ENCODE data around the gene NSA2. TPM values are rescaled to one million over a fixed set of nuclear protein-coding genes. Genes with fewer than 3 reads are reported as not detected.

Gene NSA2
- total and polyA plus RNA-seq, 2 of the 13 experiments (the other 11 are each of a cell fraction or from before 2014, with no cell fraction given): 33.0 to 101 TPM

DNA sequence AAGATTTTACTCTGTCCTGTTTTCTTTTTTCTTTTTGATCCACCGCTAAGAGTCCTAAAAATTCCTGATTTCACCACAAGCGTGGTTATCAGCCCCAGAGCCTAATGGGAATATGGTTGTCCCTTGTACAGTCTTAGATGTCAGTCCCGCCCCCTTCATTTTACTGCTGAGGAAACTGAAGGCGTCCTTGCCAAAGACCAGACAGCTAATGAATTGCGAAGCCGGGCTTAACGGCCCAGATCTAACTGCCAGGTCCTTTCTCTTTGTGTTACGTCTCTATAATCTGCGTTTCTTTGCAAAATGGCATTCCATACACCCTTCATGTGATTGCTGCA, 497 bp downstream of the NSA2 start:
- intact Hi-C loops (cut with micrococcal nuclease; ENCODE audit: unreplicated experiment) (loop anchor here (5.0 kb wide), 1 partner anchor 150 kb away; no protein-coding TSS in a partner anchor), in situ Hi-C loops (cut with HindIII; ENCODE audit: extremely low pct_ligation_motif_present, low pct_unique_long_range_greater_than_20kb) (loop anchor here (5.0 kb wide), 1 partner anchor 150 kb away; no protein-coding TSS in a partner anchor)
- peak overlapping the region; percentile 87 to 94 (median 93) for H3K4me3 ChIP-seq (replicated peaks in 1 of 3; ENCODE audit: insufficient read depth in 1 of 3, low read depth in 2 of 3, low read length in 3 of 3)
- ATAC-seq (peak; percentile 52), DNase-seq (ENCODE audit: low spot score) (peak; percentile 16), FAIRE-seq (no peak)
- no peaks in the 10 kb centered on the region for H3K9me3 ChIP-seq (ENCODE audit: low read length)
- peak overlapping the region; percentile 91 for H3K4me2 ChIP-seq (ENCODE audit: low read depth, low read length)
- ChIA-PET POLR2A (interaction anchor here (1.0 to 1.5 kb wide), 2 partner anchors 8 to 109 kb away, joined by 3 read pairs; no protein-coding TSS in a partner anchor), CTCF (ENCODE audit: low intra/inter-chr PET ratio, low total read pairs) (interaction anchor here (4.0 kb wide), 1 partner anchor 152 kb away, joined by 14 read pairs; no protein-coding TSS in a partner anchor)
- peaks cover 1 to 27% of the 10 kb centered on the region in 2 experiments; a peak in 4 of 5 replicates for H3K36me3 ChIP-seq (replicated peaks in 1 of 2; ENCODE audit: control insufficient read depth in 1 of 2, insufficient read depth in 2 of 2, low read length in 2 of 2)
- BruUV-seq (replicated peaks): TSS peak; percentile 77
- H4K20me1 ChIP-seq (ENCODE audit: insufficient read depth, low read length): no peaks in the 10 kb centered on the region
- H3K4me1 ChIP-seq (ENCODE audit: insufficient read depth, low read length): peaks cover 30% of the 10 kb centered on the region
- whole genome bisulfite sequencing (ENCODE audit: low lambda C conversion rate): 0% methylated on average over 9 of the region's 9 CpGs
- no peaks in the 10 kb centered on the region; a peak in 1 of 5 replicates for H3K27me3 ChIP-seq (ENCODE audit: control insufficient read depth in 1 of 2, insufficient read depth in 2 of 2, low read length in 2 of 2)
- peak overlapping the region; percentile 83 for H3K9ac ChIP-seq (ENCODE audit: insufficient read depth, low read depth, low read length)
- H3K27ac ChIP-seq (ENCODE audit: extremely low read length, insufficient read depth, low read length): peak overlapping the region; percentile 69
- H2AFZ ChIP-seq (ENCODE audit: low read length): no peak overlapping the region
- peaks cover 49% of the 10 kb centered on the region for H3K79me2 ChIP-seq (ENCODE audit: insufficient read depth, low read length)
- TF ChIP-seq, protein P1, sequence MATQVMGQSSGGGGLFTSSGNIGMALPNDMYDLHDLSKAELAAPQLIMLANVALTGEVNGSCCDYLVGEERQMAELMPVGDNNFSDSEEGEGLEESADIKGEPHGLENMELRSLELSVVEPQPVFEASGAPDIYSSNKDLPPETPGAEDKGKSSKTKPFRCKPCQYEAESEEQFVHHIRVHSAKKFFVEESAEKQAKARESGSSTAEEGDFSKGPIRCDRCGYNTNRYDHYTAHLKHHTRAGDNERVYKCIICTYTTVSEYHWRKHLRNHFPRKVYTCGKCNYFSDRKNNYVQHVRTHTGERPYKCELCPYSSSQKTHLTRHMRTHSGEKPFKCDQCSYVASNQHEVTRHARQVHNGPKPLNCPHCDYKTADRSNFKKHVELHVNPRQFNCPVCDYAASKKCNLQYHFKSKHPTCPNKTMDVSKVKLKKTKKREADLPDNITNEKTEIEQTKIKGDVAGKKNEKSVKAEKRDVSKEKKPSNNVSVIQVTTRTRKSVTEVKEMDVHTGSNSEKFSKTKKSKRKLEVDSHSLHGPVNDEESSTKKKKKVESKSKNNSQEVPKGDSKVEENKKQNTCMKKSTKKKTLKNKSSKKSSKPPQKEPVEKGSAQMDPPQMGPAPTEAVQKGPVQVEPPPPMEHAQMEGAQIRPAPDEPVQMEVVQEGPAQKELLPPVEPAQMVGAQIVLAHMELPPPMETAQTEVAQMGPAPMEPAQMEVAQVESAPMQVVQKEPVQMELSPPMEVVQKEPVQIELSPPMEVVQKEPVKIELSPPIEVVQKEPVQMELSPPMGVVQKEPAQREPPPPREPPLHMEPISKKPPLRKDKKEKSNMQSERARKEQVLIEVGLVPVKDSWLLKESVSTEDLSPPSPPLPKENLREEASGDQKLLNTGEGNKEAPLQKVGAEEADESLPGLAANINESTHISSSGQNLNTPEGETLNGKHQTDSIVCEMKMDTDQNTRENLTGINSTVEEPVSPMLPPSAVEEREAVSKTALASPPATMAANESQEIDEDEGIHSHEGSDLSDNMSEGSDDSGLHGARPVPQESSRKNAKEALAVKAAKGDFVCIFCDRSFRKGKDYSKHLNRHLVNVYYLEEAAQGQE (IDR thresholded peaks at IDR 0.05; ENCODE audit: borderline replicate concordance in 1 of 2, low read depth in 1 of 2, low read length in 2 of 2): no peak
- TF ChIP-seq MTF2 (CRISPR knock-in tag; IDR thresholded peaks at IDR 0.05; ENCODE audit: borderline replicate concordance) (no peak), ZNF761 (CRISPR knock-in tag; conservative IDR thresholded peaks at IDR 0.05) (no peak), AHR (CRISPR knock-in tag; IDR thresholded peaks at IDR 0.05) (no peak), ZNF331 (CRISPR knock-in tag; IDR thresholded peaks at IDR 0.05) (no peak), SRF (IDR thresholded peaks at IDR 0.05; ENCODE audit: low read depth, low read length) (no peak), SMYD3 (CRISPR knock-in tag; IDR thresholded peaks at IDR 0.05) (no peak), SNAPC5 (CRISPR knock-in tag; IDR thresholded peaks at IDR 0.05; ENCODE audit: borderline replicate concordance) (no peak), SIN3A (IDR thresholded peaks at IDR 0.05; ENCODE audit: borderline replicate concordance, low read depth, low read length) (0 out of 2 replicates have a peak, but pooled peaks have one; percentile 16), MYC (CRISPR knock-in tag; IDR thresholded peaks at IDR 0.05; ENCODE audit: borderline replicate concordance) (no peak), GLMP (CRISPR knock-in tag; IDR thresholded peaks at IDR 0.05; ENCODE audit: borderline replicate concordance) (0 out of 2 replicates have a peak, but pooled peaks have one; percentile 32), MED1 (CRISPR knock-in tag; IDR thresholded peaks at IDR 0.05) (no peak), SYNCRIP (IDR thresholded peaks at IDR 0.05; ENCODE audit: insufficient read depth, low read depth, low read length) (no peak), HOXD1 (CRISPR knock-in tag; IDR thresholded peaks at IDR 0.05) (0 out of 2 replicates have a peak, but pooled peaks have one; percentile 5), REL (CRISPR knock-in tag; conservative IDR thresholded peaks at IDR 0.05) (0 out of 2 replicates have a peak, but pooled peaks have one; percentile 59), HNF4A (CRISPR knock-in tag; IDR thresholded peaks at IDR 0.05) (no peak), FLYWCH1 (CRISPR knock-in tag; IDR thresholded peaks at IDR 0.05) (no peak), ZNF431 (CRISPR knock-in tag; IDR thresholded peaks at IDR 0.05; ENCODE audit: borderline replicate concordance, low read depth) (0 out of 2 replicates have a peak, but pooled peaks have one; percentile 4), TEAD3 (CRISPR knock-in tag; optimal IDR thresholded peaks at IDR 0.05; ENCODE audit: borderline replicate concordance) (peak; percentile 11)
- TF ChIP-seq, protein P2, sequence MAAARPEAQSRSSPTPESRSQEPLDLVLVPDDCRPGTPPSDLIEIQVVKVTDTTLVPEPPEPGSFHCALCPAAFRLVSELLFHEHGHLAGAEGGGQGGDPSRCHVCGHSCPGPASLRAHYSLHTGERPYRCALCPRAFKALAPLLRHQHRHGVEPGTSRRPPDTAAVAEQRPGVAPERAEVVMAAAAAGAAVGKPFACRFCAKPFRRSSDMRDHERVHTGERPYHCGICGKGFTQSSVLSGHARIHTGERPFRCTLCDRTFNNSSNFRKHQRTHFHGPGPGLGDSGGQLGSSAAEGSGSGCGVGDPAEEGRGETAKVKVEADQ (CRISPR knock-in tag; IDR thresholded peaks at IDR 0.05; ENCODE audit: borderline replicate concordance): 0 out of 2 replicates have a peak, but pooled peaks have one; percentile 11
